HCT116 (cell line): ENCODE measurements around the gene WDR45B.

Experiments
- CEBPB ChIP-seq: IDR thresholded peaks from 2 replicates; pipeline ENCODE4 v1.6.1; 2012; ENCODE audit warnings: low read depth
- CTCF ChIP-seq, 3 experiments: fragments of 200-600 bp in 1 of 3; sonication (generic) in 1 of 3; IDR thresholded peaks in 2 of 3; conservative IDR thresholded peaks in 1 of 3; 2 replicates each; pipeline ENCODE4 v1.5.1; 2012 to 2017; ENCODE audit warnings: low read depth in 2 of 3, low read length in 2 of 3, antibody characterized with exemption in 1 of 3, borderline replicate concordance in 1 of 3, control low read depth in 1 of 3, mild to moderate bottlenecking in 1 of 3, mixed read lengths in 1 of 3, mixed run types in 1 of 3, moderate library complexity in 1 of 3; ENCODE audit not compliant: insufficient read depth in 1 of 3
- EZH2 ChIP-seq: fragments of 200-600 bp; sonication (generic); IDR thresholded peaks from 2 replicates; pipeline ENCODE4 v1.6.1; 2017; ENCODE audit warnings: antibody characterized with exemption, mixed run types
- POLR2A ChIP-seq: IDR thresholded peaks from 2 replicates; pipeline ENCODE4 v1.7.0; 2011; ENCODE audit warnings: borderline replicate concordance; ENCODE audit not compliant: insufficient read depth, insufficient read length; ENCODE audit errors: extremely low read depth
- REST ChIP-seq: IDR thresholded peaks from 2 replicates; pipeline ENCODE4 v1.6.1; 2012; ENCODE audit warnings: low read depth
- ZFX ChIP-seq: fragments of 450-650 bp; IDR thresholded peaks from 2 replicates; pipeline ENCODE4 v1.6.1; 2017
- TF ChIP-seq, protein P1 (sequence below): IDR thresholded peaks from 2 replicates; pipeline ENCODE4 v1.6.1; 2011; ENCODE audit warnings: mild to moderate bottlenecking, low read length, moderate library complexity; ENCODE audit not compliant: insufficient replicate concordance; ENCODE audit errors: extremely low read depth
- TF ChIP-seq, protein P2 (sequence below): IDR thresholded peaks from 2 replicates; pipeline ENCODE4 v1.6.1; 2012

GRCh38 chr17:82639628-82640027, 8.6 kb downstream of the WDR45B start:
- TF ChIP-seq CTCF (IDR thresholded peaks at IDR 0.05 in 2 of 3, conservative IDR thresholded peaks at IDR 0.05 in 1 of 3; ENCODE audit: borderline replicate concordance in 1 of 3, insufficient read depth in 1 of 3, low read depth in 2 of 3, low read length in 2 of 3), result no peak
- TF ChIP-seq, protein P1, sequence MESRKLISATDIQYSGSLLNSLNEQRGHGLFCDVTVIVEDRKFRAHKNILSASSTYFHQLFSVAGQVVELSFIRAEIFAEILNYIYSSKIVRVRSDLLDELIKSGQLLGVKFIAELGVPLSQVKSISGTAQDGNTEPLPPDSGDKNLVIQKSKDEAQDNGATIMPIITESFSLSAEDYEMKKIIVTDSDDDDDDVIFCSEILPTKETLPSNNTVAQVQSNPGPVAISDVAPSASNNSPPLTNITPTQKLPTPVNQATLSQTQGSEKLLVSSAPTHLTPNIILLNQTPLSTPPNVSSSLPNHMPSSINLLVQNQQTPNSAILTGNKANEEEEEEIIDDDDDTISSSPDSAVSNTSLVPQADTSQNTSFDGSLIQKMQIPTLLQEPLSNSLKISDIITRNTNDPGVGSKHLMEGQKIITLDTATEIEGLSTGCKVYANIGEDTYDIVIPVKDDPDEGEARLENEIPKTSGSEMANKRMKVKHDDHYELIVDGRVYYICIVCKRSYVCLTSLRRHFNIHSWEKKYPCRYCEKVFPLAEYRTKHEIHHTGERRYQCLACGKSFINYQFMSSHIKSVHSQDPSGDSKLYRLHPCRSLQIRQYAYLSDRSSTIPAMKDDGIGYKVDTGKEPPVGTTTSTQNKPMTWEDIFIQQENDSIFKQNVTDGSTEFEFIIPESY, result no peak
- no peak for TF ChIP-seq POLR2A
- no peak for TF ChIP-seq EZH2
- no peak for TF ChIP-seq CEBPB
- TF ChIP-seq, protein P2, sequence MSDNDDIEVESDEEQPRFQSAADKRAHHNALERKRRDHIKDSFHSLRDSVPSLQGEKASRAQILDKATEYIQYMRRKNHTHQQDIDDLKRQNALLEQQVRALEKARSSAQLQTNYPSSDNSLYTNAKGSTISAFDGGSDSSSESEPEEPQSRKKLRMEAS, result no peak
- TF ChIP-seq ZFX, result no peak
- TF ChIP-seq REST, result no peak
